PC-9 (cell line): ENCODE results near the gene ZNF618. TPM values are rescaled to one million over a fixed set of nuclear protein-coding genes. Genes with fewer than 3 reads are reported as not detected.

Source experiments
- BruUV-seq: library from RNA; stranded (reverse); fragments of 400-500 nt; replicated peaks from 2 replicates; lab custom pipeline; 2021; lab: Mats Ljungman, UMichigan
- CTCF ChIA-PET: fragments of 300-600 bp; sonication (Branson Sonifier 250); formaldehyde crosslinking; loops from one replicate; lab custom pipeline; 2022; ENCODE audit warnings: antibody characterized with exemption; lab: Charles Lee
- POLR2A ChIA-PET: fragments of 300-600 bp; sonication (Branson Sonifier 250); formaldehyde crosslinking; loops from one replicate; lab custom pipeline; 2022; ENCODE audit warnings: antibody characterized with exemption; ENCODE audit not compliant: unreplicated experiment; lab: Charles Lee
- DNase-seq, 2 experiments: peaks; one replicate each; pipeline versions ENCODE4 v3.0.0 to v3.0.0-alpha.2; 2015 to 2022; ENCODE audit warnings: mixed read lengths in 1 of 2
- H2AFZ ChIP-seq: fragments of 200-600 bp; sonication (generic); 2 replicates; pipeline ENCODE4 v1.8.1; 2017; ENCODE audit warnings: antibody characterized with exemption
- H3F3A ChIP-seq: fragments of 200-600 bp; sonication (generic); 2 replicates; pipeline ENCODE4 v1.8.1; 2017; ENCODE audit warnings: antibody characterized with exemption, mild to moderate bottlenecking, low read depth; ENCODE audit not compliant: insufficient read depth
- H3K27ac ChIP-seq: fragments of 200-600 bp; sonication (generic); 2 replicates; pipeline ENCODE4 v1.6.1; 2016; ENCODE audit warnings: mixed run types
- H3K27me3 ChIP-seq: fragments of 200-600 bp; sonication (generic); 2 replicates; pipeline ENCODE4 v1.6.1; 2016; ENCODE audit warnings: low read depth, mixed run types; ENCODE audit not compliant: insufficient read depth
- H3K36me3 ChIP-seq: fragments of 200-600 bp; sonication (generic); 2 replicates; pipeline ENCODE4 v1.6.1; 2016; ENCODE audit warnings: low read depth, mixed run types
- H3K4me1 ChIP-seq: fragments of 200-600 bp; sonication (generic); replicated peaks from 2 replicates; pipeline ENCODE4 v1.6.1; 2016; ENCODE audit warnings: mixed run types; ENCODE audit not compliant: insufficient read depth
- H3K4me2 ChIP-seq: fragments of 200-600 bp; sonication (generic); 2 replicates; pipeline ENCODE4 v1.6.1; 2017; ENCODE audit warnings: mixed run types
- H3K4me3 ChIP-seq: fragments of 200-600 bp; sonication (generic); 2 replicates; pipeline ENCODE4 v1.6.1; 2016; ENCODE audit warnings: mixed run types
- H3K79me2 ChIP-seq: fragments of 200-600 bp; sonication (generic); 2 replicates; pipeline ENCODE4 v1.6.1; 2017; ENCODE audit warnings: low read depth, mixed run types
- H3K9me2 ChIP-seq: fragments of 200-600 bp; sonication (generic); 2 replicates; pipeline ENCODE4 v1.8.1; 2017; ENCODE audit warnings: mild to moderate bottlenecking; ENCODE audit not compliant: insufficient read depth
- H3K9me3 ChIP-seq: fragments of 200-600 bp; sonication (generic); 2 replicates; pipeline ENCODE4 v1.8.1; 2016; ENCODE audit warnings: low read depth; ENCODE audit not compliant: insufficient read depth
- H4K20me1 ChIP-seq: fragments of 200-600 bp; sonication (generic); 2 replicates; pipeline ENCODE4 v1.8.1; 2017; ENCODE audit not compliant: insufficient read depth
- EZH2 ChIP-seq: fragments of 200-600 bp; sonication (generic); IDR thresholded peaks from 2 replicates; pipeline ENCODE4 v1.8.0; 2017; ENCODE audit warnings: antibody characterized with exemption, low read depth
- intact Hi-C: fragments of 100-400 bp; cut with micrococcal nuclease; formaldehyde crosslinking; loops from one replicate; pipeline ENCODE4 v1.10.0; 2022; ENCODE audit not compliant: unreplicated experiment
- total RNA-seq: library from RNA; stranded (reverse); gene quantifications from 2 replicates; pipeline ENCODE4 v1.2.3, GENCODE V29; 2021
- TF ChIP-seq, protein P1 (sequence below): fragments of 200-600 bp; sonication (generic); conservative IDR thresholded peaks from 2 replicates; pipeline ENCODE4 v1.6.1; 2017; ENCODE audit warnings: mixed run types, antibody characterized with exemption, mild to moderate bottlenecking, moderate library complexity

The ZNF618 gene
- total RNA-seq, 1 experiment from 2014 or later: 0.20 TPM

GRCh38 chr9:114078021-114078780 lies 202.1 kb downstream of the ZNF618 start, which contains the start of gene AMBP:
AMBP (minus strand) TSS chr9:114078300; CDS start chr9:114078209, 91 bp downstream.
- H3K27me3 ChIP-seq: peaks cover 26% of the 10 kb centered on the region
- intact Hi-C loops: no loop called here
- no peaks in the 10 kb centered on the region for H4K20me1 ChIP-seq
- DNase-seq: no peak
- no peak within 1 kb of the TSS for H3K4me3 ChIP-seq
- H2AFZ ChIP-seq: no peak within 1 kb of the TSS
- no peak within 1 kb of the TSS for H3K4me2 ChIP-seq
- BruUV-seq: no TSS peak
- H3K9me3 ChIP-seq: no peaks in the 10 kb centered on the region
- H3K9me2 ChIP-seq: no peaks in the 10 kb centered on the region
- H3K27ac ChIP-seq: no peak within 1 kb of the TSS
- ChIA-PET POLR2A (no interaction called here), CTCF (no interaction called here)
- H3K4me1 ChIP-seq: no peaks in the 10 kb centered on the region
- H3F3A ChIP-seq: no peaks in the 10 kb centered on the region
- no peak for TF ChIP-seq EZH2
- H3K79me2 ChIP-seq: no peaks in the 10 kb centered on the region
- no peaks in the 10 kb centered on the region for H3K36me3 ChIP-seq

- Histone ChIP-seq H4K20me1 (no peaks in the 10 kb centered on the region), H3K4me1 (no peaks in the 10 kb centered on the region), H3K27me3 (peaks cover 28% of the 10 kb centered on the region), H3F3A (no peaks in the 10 kb centered on the region), H3K79me2 (no peaks in the 10 kb centered on the region), H3K36me3 (no peaks in the 10 kb centered on the region), H3K4me3 (no peak overlapping the region), H3K27ac (no peak overlapping the region), H3K4me2 (no peak overlapping the region), H2AFZ (no peak overlapping the region), H3K9me3 (no peaks in the 10 kb centered on the region), H3K9me2 (no peaks in the 10 kb centered on the region)
- CTCF ChIA-PET: no interaction called here
- intact Hi-C loops: no loop called here
- TF ChIP-seq EZH2: no peak
- TF ChIP-seq, protein P1, sequence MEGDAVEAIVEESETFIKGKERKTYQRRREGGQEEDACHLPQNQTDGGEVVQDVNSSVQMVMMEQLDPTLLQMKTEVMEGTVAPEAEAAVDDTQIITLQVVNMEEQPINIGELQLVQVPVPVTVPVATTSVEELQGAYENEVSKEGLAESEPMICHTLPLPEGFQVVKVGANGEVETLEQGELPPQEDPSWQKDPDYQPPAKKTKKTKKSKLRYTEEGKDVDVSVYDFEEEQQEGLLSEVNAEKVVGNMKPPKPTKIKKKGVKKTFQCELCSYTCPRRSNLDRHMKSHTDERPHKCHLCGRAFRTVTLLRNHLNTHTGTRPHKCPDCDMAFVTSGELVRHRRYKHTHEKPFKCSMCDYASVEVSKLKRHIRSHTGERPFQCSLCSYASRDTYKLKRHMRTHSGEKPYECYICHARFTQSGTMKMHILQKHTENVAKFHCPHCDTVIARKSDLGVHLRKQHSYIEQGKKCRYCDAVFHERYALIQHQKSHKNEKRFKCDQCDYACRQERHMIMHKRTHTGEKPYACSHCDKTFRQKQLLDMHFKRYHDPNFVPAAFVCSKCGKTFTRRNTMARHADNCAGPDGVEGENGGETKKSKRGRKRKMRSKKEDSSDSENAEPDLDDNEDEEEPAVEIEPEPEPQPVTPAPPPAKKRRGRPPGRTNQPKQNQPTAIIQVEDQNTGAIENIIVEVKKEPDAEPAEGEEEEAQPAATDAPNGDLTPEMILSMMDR: no peak
- no peak for DNase-seq
- POLR2A ChIA-PET: no interaction called here
- BruUV-seq: no TSS peak
Measured at GRCh38 chr9:114078781-114079156, 202.7 kb downstream of the ZNF618 start.

- H3K27ac ChIP-seq: no peak overlapping the region
- H2AFZ ChIP-seq: no peak overlapping the region
- no peak for DNase-seq
- TF ChIP-seq, protein P1: no peak
- no peak for TF ChIP-seq EZH2
- ChIA-PET CTCF (no interaction called here), POLR2A (no interaction called here)
- no peaks in the 10 kb centered on the region for H3K4me1 ChIP-seq
- H3K27me3 ChIP-seq: peaks cover 31% of the 10 kb centered on the region
- intact Hi-C loops: no loop called here
- H3K9me3 ChIP-seq: no peaks in the 10 kb centered on the region
- no peaks in the 10 kb centered on the region for H3K36me3 ChIP-seq
- H3K4me3 ChIP-seq: no peak overlapping the region
- H3K4me2 ChIP-seq: no peak overlapping the region
- no peaks in the 10 kb centered on the region for H3K9me2 ChIP-seq
- H4K20me1 ChIP-seq: no peaks in the 10 kb centered on the region
- no TSS peak for BruUV-seq
- H3K79me2 ChIP-seq: no peaks in the 10 kb centered on the region
- H3F3A ChIP-seq: no peaks in the 10 kb centered on the region
Measured at GRCh38 chr9:114080195-114080772, 204.2 kb downstream of the ZNF618 start.
